GM21390 (cell line): ENCODE data around the gene LCORL.
"Not testable (repeated sequence)": the region's sequence is repeated elsewhere in the genome, so short reads cannot be mapped to it uniquely, and the experiment has no call there.

Source experiments
- ATAC-seq: cut with Tn5 transposase; IDR thresholded peaks from one replicate; pipeline ENCODE4 v1.9.1; 2021; ENCODE audit not compliant: unreplicated experiment

Gene LCORL

GRCh38 chr4:18021720-18022571, at the start of gene LCORL:
LCORL (minus strand) TSS chr4:18021755; CDS start chr4:18021751, 4 bp downstream.
- ATAC-seq, result peak; percentile 70

GRCh38 chr4:18069810-18070209, 48.3 kb upstream of the LCORL start:
- ATAC-seq, result no peak

DNA sequence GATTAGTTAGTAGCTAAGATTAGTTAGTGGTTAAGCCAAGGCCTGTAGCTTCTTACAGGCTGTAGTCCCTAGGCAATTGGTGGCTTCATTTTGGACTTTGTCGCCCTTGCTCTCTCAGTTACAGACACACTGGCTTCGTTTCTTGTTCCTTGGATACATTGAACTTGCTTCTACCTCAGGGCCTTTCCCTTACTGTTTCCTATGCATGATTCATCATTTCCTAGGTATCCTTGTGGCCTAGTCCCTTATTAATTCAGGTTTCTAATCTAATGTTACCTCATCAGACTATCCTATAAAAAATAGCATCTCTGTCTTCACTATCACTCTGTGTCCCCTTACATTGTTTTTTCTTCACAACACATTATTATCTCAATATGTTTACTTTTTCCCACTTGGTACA, 45.5 kb upstream of the LCORL start:
- no peak for ATAC-seq

DNA sequence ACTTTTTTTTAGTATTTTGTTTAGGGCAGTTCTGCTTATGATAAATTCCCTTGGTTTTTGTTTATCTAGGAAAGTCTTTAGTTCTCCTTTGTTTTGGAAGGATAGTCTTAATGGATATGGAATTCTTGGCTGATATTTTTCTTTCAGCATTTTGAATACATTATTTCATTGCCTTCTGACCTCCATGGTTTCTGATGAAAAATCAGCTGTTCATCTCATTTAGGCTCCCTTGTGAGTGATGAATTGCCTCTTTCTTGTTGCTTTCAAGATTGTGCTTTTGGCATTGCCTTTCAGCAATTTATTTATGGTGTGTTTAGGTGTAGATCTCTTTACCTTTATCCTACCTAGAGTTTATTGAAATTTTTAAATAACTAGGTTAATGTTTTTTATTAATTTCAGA, 41.5 kb upstream of the LCORL start:
- ATAC-seq, result no peak

GRCh38 chr4:18057821-18058533, 36.4 kb upstream of the LCORL start:
- peak; percentile 70 for ATAC-seq

DNA sequence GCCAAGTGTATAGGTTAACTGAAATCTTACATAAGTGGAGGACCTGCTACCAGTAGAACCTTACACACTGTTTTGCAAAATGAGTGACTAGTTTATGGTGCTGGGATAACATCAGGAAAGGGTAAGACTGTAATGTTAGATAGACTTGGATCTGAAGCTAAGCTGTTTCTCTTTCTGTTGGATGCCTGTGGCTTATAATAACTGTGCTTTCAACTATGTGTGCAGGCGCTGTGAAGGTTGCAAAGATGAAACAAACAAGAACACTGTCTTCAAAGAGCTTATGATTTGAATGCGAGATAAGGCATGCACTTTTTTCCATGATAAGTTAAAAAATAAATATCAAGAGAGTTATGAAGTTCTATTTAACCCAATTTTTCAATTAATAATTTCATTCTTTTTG, 34.5 kb upstream of the LCORL start:
- no peak for ATAC-seq

- no peak for ATAC-seq
These were observed 30.6 kb upstream of the LCORL start for GRCh38 chr4:18052158-18052557.

DNA sequence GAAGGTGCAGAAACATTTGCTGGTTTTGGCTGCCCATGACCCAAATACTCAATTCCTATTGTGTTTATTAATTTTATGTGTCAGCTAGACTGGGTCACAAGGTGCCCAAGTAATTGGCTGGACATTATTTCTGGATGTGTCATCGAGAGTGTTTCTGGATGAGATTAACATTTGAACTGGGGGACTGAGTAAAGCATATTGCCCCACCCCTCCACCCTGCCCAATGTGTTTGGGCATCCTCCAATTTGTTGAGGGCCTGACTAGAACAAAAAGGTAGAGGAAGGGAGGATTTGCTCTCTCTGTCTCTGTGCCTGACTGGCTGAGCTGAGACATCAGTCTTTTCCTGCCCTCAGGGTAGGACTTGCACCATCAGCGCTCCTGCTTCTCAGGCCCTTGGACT, 29.7 kb upstream of the LCORL start:
- ATAC-seq, result no peak

- ATAC-seq, result no peak
These were observed 28.9 kb upstream of the LCORL start for GRCh38 chr4:18050448-18050847.

GRCh38 chr4:18049446-18049845, 27.9 kb upstream of the LCORL start:
- no peak for ATAC-seq

- ATAC-seq, result no peak
These were observed 21.2 kb upstream of the LCORL start for GRCh38 chr4:18042754-18043153.

- ATAC-seq, result no peak
These were observed 20.5 kb upstream of the LCORL start for GRCh38 chr4:18042012-18042411.

- ATAC-seq, result no peak
These were observed 19.6 kb upstream of the LCORL start for GRCh38 chr4:18041114-18041513.

DNA sequence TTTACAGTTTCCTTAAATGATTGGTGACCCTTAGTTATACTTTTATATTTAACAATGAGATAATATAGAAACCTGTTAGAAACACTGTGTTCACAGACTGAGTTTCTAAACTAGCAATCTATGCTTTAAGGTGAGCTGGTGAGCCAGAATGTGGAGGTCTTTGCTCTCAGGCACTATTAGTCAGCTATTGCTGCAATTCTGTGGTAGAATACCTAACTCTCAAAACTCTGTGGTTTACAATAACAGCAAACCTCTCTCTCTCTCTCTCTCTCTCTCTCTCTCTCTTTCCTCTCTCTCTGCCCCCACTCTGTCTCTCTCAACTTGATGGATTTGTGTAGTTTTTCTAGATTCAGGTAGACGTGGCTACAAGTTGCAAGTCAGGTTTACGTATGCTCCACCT, 17.6 kb upstream of the LCORL start:
- ATAC-seq, result no peak

GRCh38 chr4:18036369-18036768, 14.8 kb upstream of the LCORL start:
- ATAC-seq, result not testable (repeated sequence)

DNA sequence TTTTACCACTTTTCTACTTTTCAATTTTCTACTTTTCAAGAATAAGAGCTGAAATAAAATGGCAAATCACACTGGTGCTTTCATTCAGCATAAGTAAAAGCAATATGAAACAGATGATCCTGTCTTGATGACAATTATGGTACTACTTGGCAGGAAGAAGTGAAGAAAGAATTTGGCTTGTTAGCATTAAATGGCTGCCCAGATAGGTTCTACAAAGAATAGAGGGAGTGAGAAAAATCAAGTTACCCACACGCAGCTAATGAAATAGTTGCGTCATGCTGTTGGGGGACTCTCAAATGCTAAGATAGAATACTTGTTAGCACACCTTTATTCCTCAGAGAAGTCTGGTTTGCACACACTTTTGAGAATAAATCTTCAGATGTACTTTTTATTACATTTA, 12.5 kb upstream of the LCORL start:
- ATAC-seq, result no peak

DNA sequence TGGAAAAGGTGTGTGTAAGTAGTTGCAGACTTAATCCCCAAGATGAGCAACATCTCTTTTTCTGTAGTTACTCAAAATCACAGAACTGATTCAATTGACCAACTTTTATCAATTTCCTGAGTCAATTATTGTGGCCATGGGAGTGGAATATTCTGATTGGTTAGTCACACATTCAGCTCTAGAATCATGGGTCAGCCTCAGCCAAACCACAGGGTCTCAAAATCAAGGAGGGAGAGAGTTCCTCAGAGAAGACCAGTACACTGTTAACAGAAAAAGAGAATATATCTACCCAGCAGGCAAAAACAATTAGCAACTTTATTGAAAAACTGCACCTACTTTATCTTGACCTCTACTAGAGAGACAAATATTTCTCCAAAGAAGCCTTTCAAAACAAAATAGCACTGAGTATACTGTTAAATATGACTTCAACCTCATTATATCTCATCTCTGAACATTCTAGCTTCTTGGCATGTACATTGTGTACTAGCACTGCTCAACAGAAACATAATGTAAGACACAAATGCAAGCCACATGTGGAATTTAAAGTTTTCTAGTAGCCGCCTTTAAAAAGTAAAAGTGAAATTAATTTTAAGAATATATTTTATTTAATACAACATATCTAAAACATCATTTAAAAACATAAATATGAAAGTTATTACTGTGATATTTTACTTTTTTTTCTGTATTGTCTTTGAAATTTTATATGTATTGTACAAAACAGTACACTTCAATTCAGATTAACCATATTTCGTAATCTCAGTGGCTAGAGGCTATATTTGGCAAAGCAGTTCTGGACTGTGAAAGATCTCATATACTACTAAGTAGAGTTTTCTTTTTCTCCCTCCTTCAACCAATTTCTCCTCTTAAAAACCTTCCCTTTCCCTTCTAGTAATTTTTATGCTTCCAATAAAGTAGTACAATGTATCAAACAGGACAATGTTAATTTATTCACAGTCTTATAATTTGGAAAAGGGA, 11.8 kb upstream of the LCORL start:
- no peak for ATAC-seq

- no peak for ATAC-seq
These were observed 3.7 kb upstream of the LCORL start for GRCh38 chr4:18025288-18025687.

DNA sequence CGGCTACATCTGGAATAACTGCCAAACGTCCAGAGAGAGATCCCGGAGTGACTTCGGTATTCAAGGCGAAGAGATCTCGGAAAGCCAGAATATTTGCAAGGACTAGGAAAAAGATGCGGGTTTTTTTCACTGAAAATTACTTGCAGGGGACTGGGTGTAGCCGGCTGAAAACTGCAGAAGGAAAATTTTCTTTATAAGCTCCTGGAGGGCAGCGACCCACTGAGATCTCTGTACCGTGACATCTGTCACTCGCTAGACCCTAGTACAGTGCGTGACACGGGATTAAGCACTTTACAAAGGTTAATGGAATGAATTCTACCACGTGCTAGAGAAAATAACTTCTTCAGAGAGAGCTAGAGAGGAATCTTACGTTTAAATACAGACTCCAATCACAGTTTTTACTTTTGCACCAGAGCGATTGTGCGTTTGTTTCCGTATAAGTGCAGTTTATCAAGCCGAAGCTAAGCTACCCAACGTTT, 1.1 kb upstream of the LCORL start:
- ATAC-seq, result no peak

DNA sequence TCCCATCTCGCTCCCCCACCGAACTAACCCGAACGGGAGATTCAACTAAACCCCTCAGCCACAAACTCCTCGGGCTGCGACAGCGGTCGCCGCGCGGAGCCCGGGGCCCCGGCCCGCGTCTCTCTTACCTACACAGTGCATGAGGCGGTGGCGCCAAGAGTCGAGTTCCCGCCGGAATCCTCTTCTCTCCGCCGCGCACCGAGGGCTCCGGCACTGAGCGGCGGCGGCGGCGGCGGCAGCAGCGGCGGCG, 160 bp downstream of the LCORL start:
- peak; percentile 11 for ATAC-seq
